K562 (cell line): ENCODE measurements around the gene MRGPRF. TPM values are rescaled to one million over a fixed set of nuclear protein-coding genes. Genes with fewer than 3 reads are reported as not detected.

ENCODE experiments used
- CEBPG ChIP-seq, 3 experiments: fragments of 200-800 bp in 1 of 3; sonication (Bioruptor generic) in 1 of 3; sonication (generic) in 1 of 3; formaldehyde crosslinking in 1 of 3; IDR thresholded peaks in 2 of 3; conservative IDR thresholded peaks in 1 of 3; 2 replicates each; pipeline versions ENCODE4 v1.6.1 to v1.8.0; 2016 to 2022; ENCODE audit warnings: missing compliant biosample characterization in 2 of 3, missing genetic modification characterization in 2 of 3, mild to moderate bottlenecking in 1 of 3, missing genetic modification reagents in 1 of 3
- HMG20A ChIP-seq: fragments of 450-650 bp; formaldehyde crosslinking; conservative IDR thresholded peaks from 2 replicates; pipeline ENCODE4 v1.4.0; 2020; ENCODE audit warnings: mild to moderate bottlenecking, mixed read lengths
- L3MBTL2 ChIP-seq: fragments of 450-650 bp; IDR thresholded peaks from 2 replicates; pipeline ENCODE4 v1.6.1; 2016; ENCODE audit warnings: mild to moderate bottlenecking, moderate library complexity
- NFATC3 ChIP-seq: fragments of 450-650 bp; IDR thresholded peaks from 2 replicates; pipeline ENCODE4 v1.6.1; 2017; ENCODE audit warnings: mild to moderate bottlenecking
- PHF21A ChIP-seq: fragments of 450-650 bp; IDR thresholded peaks from 2 replicates; pipeline ENCODE4 v1.6.1; 2017; ENCODE audit warnings: low read depth, borderline replicate concordance
- SMARCA5 ChIP-seq: fragments of 450-650 bp; IDR thresholded peaks from 2 replicates; pipeline ENCODE4 v1.6.1; 2016
- SMARCB1 ChIP-seq: IDR thresholded peaks from 2 replicates; pipeline ENCODE4 v1.6.1; 2011; ENCODE audit warnings: improper control_type of control experiment, low read depth; ENCODE audit not compliant: insufficient read length
- ZNF184 ChIP-seq: sonication (generic); formaldehyde crosslinking; IDR thresholded peaks from 2 replicates; pipeline ENCODE4 v1.5.0; 2020; ENCODE audit warnings: missing genetic modification reagents
- polyA plus RNA-seq, 8 experiments: library from polyadenylated mRNA; depleted of rRNA in 4 of 8; stranded (reverse) in 5 of 8; unstranded in 3 of 8; fragments of >200 nt; fragmentation: Nextera tagmentation in 2 of 8; fragmentation: Illumina TruSeq in 1 of 8; extraction: Ambion mirVana in 2 of 8; extraction: Trizol in 1 of 8; gene quantifications; 2 replicates each; pipeline versions ENCODE4 v1.2.1 to v1.2.3, GENCODE V29; 2011 to 2014; ENCODE audit warnings: inconsistent platforms in 1 of 8, missing spikeins in 1 of 8
- total RNA-seq, 7 experiments: library from RNA; depleted of rRNA in 6 of 7; stranded (reverse); fragments of >200 nt in 6 of 7; fragmentation: Illumina TruSeq in 2 of 7; extraction: Trizol in 2 of 7; gene quantifications; 2 replicates each; pipeline versions ENCODE4 v1.2.1 to v1.2.3, GENCODE V29; 2011 to 2021; ENCODE audit warnings: low replicate concordance in 1 of 7
- TF ChIP-seq, protein P1 (sequence below): sonication (generic); formaldehyde crosslinking; IDR thresholded peaks from 2 replicates; pipeline ENCODE4 v1.8.1; 2022; ENCODE audit warnings: missing genetic modification reagents
- TF ChIP-seq, protein P2 (sequence below): fragments of 250-450 bp; sonication (Bioruptor Pico); IDR thresholded peaks from 2 replicates; pipeline ENCODE4 v1.8.0; 2022; ENCODE audit warnings: inconsistent platforms, mild to moderate bottlenecking, moderate library complexity, borderline replicate concordance
- TF ChIP-seq, protein P3 (sequence below): sonication (generic); formaldehyde crosslinking; IDR thresholded peaks from 2 replicates; pipeline ENCODE4 v1.8.0; 2022; ENCODE audit warnings: missing genetic modification reagents, mild to moderate bottlenecking, moderate library complexity, borderline replicate concordance
- TF ChIP-seq, protein P4 (sequence below): fragments of 200-800 bp; sonication (Bioruptor generic); IDR thresholded peaks from 2 replicates; pipeline ENCODE4 v1.6.1; 2017; ENCODE audit warnings: missing genetic modification characterization, missing compliant biosample characterization
- TF ChIP-seq, protein P5 (sequence below): fragments of 250-450 bp; sonication (Bioruptor Pico); IDR thresholded peaks from 2 replicates; pipeline ENCODE4 v1.4.0; 2020; ENCODE audit warnings: mild to moderate bottlenecking

The MRGPRF gene
- total and polyA plus RNA-seq, 9 of the 15 experiments (the other 6 are each of a cell fraction or from before 2014, with no cell fraction given), result not detected

DNA sequence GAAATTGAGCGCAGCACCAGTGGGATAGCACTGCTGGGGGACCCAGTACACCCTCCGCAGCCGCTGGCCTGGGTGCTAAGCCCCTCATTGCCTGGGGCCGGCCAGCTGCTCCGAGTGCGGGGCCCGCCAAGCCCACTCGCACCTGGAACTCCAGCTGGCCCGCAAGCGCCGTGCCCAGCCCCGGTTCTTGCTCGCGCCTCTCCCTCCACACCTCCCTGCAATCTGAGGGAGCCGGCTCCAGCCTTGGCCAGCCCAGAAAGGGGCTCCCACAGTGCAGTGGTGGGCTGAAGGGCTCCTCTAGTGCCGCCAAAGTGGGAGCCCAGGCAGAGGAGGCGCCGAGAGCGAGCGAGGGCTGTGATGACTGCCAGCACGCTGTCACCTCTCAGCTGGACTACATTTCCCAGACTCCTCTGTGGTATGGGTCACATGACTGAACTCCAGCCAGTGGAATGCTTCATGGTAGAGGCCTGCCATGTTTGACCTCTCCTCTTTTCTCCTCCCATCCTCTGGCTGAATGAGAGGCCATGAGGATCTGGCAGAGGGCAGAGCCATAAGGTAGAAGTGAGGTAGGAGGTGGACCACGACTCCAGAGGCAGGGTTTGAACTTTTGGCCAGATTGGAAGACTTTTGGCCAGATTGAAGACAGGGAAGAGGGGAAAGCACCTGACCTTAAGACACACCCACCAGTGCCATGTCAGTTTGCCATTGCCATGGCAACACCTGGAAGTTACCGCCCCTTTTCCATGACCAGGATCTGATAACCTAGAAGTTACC lies 38.4 kb downstream of the MRGPRF start (continued):
- TF ChIP-seq CEBPG (CRISPR knock-in tag; IDR thresholded peaks at IDR 0.05), result no peak
- no peak for TF ChIP-seq CEBPG (tag; conservative IDR thresholded peaks at IDR 0.05 in 1 of 2, IDR thresholded peaks at IDR 0.05 in 1 of 2)
- TF ChIP-seq, protein P1, sequence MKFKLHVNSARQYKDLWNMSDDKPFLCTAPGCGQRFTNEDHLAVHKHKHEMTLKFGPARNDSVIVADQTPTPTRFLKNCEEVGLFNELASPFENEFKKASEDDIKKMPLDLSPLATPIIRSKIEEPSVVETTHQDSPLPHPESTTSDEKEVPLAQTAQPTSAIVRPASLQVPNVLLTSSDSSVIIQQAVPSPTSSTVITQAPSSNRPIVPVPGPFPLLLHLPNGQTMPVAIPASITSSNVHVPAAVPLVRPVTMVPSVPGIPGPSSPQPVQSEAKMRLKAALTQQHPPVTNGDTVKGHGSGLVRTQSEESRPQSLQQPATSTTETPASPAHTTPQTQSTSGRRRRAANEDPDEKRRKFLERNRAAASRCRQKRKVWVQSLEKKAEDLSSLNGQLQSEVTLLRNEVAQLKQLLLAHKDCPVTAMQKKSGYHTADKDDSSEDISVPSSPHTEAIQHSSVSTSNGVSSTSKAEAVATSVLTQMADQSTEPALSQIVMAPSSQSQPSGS (CRISPR knock-in tag), result no peak
- TF ChIP-seq, protein P2, sequence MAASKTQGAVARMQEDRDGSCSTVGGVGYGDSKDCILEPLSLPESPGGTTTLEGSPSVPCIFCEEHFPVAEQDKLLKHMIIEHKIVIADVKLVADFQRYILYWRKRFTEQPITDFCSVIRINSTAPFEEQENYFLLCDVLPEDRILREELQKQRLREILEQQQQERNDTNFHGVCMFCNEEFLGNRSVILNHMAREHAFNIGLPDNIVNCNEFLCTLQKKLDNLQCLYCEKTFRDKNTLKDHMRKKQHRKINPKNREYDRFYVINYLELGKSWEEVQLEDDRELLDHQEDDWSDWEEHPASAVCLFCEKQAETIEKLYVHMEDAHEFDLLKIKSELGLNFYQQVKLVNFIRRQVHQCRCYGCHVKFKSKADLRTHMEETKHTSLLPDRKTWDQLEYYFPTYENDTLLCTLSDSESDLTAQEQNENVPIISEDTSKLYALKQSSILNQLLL (CRISPR knock-in tag), result no peak
- TF ChIP-seq PHF21A, result no peak
- TF ChIP-seq, protein P3, sequence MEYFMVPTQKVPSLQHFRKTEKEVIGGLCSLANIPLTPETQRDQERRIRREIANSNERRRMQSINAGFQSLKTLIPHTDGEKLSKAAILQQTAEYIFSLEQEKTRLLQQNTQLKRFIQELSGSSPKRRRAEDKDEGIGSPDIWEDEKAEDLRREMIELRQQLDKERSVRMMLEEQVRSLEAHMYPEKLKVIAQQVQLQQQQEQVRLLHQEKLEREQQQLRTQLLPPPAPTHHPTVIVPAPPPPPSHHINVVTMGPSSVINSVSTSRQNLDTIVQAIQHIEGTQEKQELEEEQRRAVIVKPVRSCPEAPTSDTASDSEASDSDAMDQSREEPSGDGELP (CRISPR knock-in tag), result no peak
- peak; percentile 32; the same call in 1 of the 2 replicates for TF ChIP-seq NFATC3
- TF ChIP-seq HMG20A (CRISPR knock-in tag), result no peak
- TF ChIP-seq, protein P4, sequence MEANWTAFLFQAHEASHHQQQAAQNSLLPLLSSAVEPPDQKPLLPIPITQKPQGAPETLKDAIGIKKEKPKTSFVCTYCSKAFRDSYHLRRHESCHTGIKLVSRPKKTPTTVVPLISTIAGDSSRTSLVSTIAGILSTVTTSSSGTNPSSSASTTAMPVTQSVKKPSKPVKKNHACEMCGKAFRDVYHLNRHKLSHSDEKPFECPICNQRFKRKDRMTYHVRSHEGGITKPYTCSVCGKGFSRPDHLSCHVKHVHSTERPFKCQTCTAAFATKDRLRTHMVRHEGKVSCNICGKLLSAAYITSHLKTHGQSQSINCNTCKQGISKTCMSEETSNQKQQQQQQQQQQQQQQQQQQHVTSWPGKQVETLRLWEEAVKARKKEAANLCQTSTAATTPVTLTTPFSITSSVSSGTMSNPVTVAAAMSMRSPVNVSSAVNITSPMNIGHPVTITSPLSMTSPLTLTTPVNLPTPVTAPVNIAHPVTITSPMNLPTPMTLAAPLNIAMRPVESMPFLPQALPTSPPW (CRISPR knock-in tag), result no peak
- no peak for TF ChIP-seq SMARCB1
- TF ChIP-seq, protein P5, sequence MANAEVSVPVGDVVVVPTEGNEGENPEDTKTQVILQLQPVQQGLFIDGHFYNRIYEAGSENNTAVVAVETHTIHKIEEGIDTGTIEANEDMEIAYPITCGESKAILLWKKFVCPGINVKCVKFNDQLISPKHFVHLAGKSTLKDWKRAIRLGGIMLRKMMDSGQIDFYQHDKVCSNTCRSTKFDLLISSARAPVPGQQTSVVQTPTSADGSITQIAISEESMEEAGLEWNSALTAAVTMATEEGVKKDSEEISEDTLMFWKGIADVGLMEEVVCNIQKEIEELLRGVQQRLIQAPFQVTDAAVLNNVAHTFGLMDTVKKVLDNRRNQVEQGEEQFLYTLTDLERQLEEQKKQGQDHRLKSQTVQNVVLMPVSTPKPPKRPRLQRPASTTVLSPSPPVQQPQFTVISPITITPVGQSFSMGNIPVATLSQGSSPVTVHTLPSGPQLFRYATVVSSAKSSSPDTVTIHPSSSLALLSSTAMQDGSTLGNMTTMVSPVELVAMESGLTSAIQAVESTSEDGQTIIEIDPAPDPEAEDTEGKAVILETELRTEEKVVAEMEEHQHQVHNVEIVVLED (CRISPR knock-in tag), result no peak
- TF ChIP-seq L3MBTL2, result peak; percentile 42
- TF ChIP-seq ZNF184 (CRISPR knock-in tag), result no peak
- TF ChIP-seq SMARCA5, result no peak
